Measurements from ENCODE around the gene LRRC23. TPM values are rescaled to one million over a fixed set of nuclear protein-coding genes. Genes with fewer than 3 reads are reported as not detected.

LRRC23 gene
- 10 to 100 TPM in 2 of 4 donors, 1 to 10 TPM in 1, under 1 TPM in 1; 0.29 to 13.5 (median 10.6) TPM for total RNA-seq

GRCh38 chr12:6904280-6905276, at the start of gene LRRC23:
TSS of gene LRRC23 (plus strand) at chr12:6904822. CDS start at chr12:6905634, 812 bp downstream.
- Histone ChIP-seq H3K27ac (peak within 1 kb of the TSS; percentile 84 to 88), H3K27me3 (no peaks in the 10 kb centered on the region), H3K36me3 (no peaks in the 10 kb centered on the region), H3K9me3 (no peaks in the 10 kb centered on the region), H3K4me1 (peaks cover 0 to 4% of the 10 kb centered on the region in 2 donors), H3K4me3 (peak within 1 kb of the TSS; percentile 56 to 81)
- peak in 1 of 4 experiments; percentile 40 for TF ChIP-seq CTCF (IDR thresholded peaks at IDR 0.05)
- peak; percentile 58 to 69 for TF ChIP-seq POLR2A (IDR thresholded peaks at IDR 0.05)
- peak; percentile 97 to 99 for DNase-seq
- intact Hi-C loops (cut with DNase I; ENCODE audit: low total_unique reads), result no loop called here

- TF ChIP-seq CTCF (IDR thresholded peaks at IDR 0.05) (no peak), POLR2A (IDR thresholded peaks at IDR 0.05) (no peak)
- Histone ChIP-seq H3K4me1 (no peaks in the 10 kb centered on the region), H3K27ac (no peak overlapping the region), H3K9me3 (no peaks in the 10 kb centered on the region), H3K4me3 (no peak overlapping the region), H3K36me3 (no peaks in the 10 kb centered on the region), H3K27me3 (no peaks in the 10 kb centered on the region)
- no peak for DNase-seq
- intact Hi-C loops (cut with DNase I; ENCODE audit: low total_unique reads), result no loop called here
These were observed 49.3 kb upstream of the LRRC23 start for GRCh38 chr12:6855322-6855721.

GRCh38 chr12:6858799-6859198, 45.8 kb upstream of the LRRC23 start:
- no peak overlapping the region for H3K4me3 ChIP-seq
- no peaks in the 10 kb centered on the region for H3K9me3 ChIP-seq
- no peaks in the 10 kb centered on the region for H3K4me1 ChIP-seq
- H3K27ac ChIP-seq, result no peak overlapping the region
- TF ChIP-seq CTCF (IDR thresholded peaks at IDR 0.05) (no peak), POLR2A (IDR thresholded peaks at IDR 0.05) (no peak)
- DNase-seq, result no peak
- H3K36me3 ChIP-seq, result no peaks in the 10 kb centered on the region
- no peaks in the 10 kb centered on the region for H3K27me3 ChIP-seq
- intact Hi-C loops (cut with DNase I; ENCODE audit: low total_unique reads), result no loop called here

GRCh38 chr12:6860116-6860515, 44.5 kb upstream of the LRRC23 start:
- Histone ChIP-seq H3K4me3 (no peak overlapping the region), H3K9me3 (no peaks in the 10 kb centered on the region), H3K4me1 (no peaks in the 10 kb centered on the region), H3K27me3 (no peaks in the 10 kb centered on the region), H3K36me3 (no peaks in the 10 kb centered on the region), H3K27ac (no peak overlapping the region)
- TF ChIP-seq POLR2A (IDR thresholded peaks at IDR 0.05), result no peak
- TF ChIP-seq CTCF (IDR thresholded peaks at IDR 0.05), result no peak
- DNase-seq, result no peak
- intact Hi-C loops (cut with DNase I; ENCODE audit: low total_unique reads), result no loop called here

DNA sequence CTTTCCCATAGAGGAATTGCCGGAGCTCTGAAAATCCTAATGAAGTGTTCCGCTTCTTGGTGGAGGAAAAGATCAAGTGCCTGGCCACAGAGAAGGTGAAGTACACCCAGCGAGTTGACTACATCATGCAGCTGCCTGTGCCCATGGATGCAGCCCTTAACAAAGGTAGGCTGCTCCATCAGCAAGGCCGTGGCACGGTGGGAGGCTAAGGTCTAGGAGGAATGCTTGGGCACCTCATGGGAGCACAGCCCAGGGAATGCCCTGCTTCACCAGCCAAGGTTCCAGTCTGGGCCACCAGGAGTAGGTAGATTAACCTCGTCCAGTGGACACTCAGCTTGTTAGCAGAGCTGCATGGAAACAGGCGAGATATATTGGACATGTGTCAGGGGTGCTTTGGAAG, 43.7 kb upstream of the LRRC23 start:
- no peak overlapping the region for H3K4me3 ChIP-seq
- H3K27ac ChIP-seq, result no peak overlapping the region
- no peaks in the 10 kb centered on the region for H3K27me3 ChIP-seq
- no peak for DNase-seq
- H3K9me3 ChIP-seq, result no peaks in the 10 kb centered on the region
- TF ChIP-seq CTCF (IDR thresholded peaks at IDR 0.05) (no peak), POLR2A (IDR thresholded peaks at IDR 0.05) (no peak)
- H3K4me1 ChIP-seq, result no peaks in the 10 kb centered on the region
- intact Hi-C loops (cut with DNase I; ENCODE audit: low total_unique reads), result no loop called here
- no peaks in the 10 kb centered on the region for H3K36me3 ChIP-seq
